ENCODE measurements around the gene C19orf38. TPM values are rescaled to one million over a fixed set of nuclear protein-coding genes. Genes with fewer than 3 reads are reported as not detected.

Gene C19orf38
- total RNA-seq, 1 experiment from 2014 or later = not detected

DNA sequence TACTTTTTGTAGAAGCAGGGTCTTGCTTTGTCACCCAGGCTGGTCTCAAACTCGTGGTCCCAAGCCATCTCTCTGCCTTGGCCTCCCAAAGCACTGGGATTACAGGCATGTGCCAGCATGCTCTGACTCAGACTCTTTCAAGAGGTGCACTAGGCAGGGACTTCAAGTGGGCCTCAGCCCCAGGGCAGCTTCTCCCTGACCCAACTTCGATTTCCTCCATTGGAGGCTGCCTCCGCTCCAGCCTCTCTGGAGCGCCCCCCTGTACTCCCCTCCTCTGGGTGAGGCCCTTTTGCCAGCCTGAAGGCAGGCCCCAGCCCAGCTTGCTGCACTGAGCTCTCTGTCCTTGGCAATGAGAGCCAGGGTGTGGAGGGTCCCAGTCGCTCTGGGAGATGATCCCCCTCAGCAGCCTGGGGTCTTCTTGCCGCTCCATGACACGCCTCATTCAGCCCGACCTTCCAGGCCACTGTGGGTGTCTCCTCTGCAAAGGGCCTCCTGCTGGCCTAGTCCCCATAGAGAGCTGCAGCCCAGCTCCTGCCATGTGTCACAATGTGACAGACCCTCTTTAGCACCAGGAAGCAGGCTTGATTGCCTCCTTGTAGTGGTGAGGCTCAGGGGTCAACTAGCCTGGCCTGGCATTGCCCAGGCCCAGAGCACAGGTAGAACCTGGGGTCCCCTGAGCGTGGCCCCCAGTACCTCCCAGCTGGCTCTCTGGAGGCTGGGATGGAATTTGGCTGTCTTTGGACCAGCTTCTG, 39.6 kb downstream of the C19orf38 start:
- POLR2A ChIA-PET = interaction anchor here (0.8 to 2.5 kb wide), 4 partner anchors 9 to 25 kb away, joined by 4 to 12 read pairs (median 8); partner anchors contain the start of gene CARM1
- peaks cover 57% of the 10 kb centered on the region for H3K4me1 Mint-ChIP-seq
- DNase-seq (ENCODE audit: low spot score) (no peak), ATAC-seq (no peak)
- CTCF ChIA-PET = interaction anchor here (0.9 to 3.1 kb wide), 13 partner anchors 8 to 256 kb away, joined by 3 to 62 read pairs (median 7); partner anchors contain the start of genes CARM1, DNM2 and TMED1
- peak overlapping the region; percentile 94 for H3K27ac Mint-ChIP-seq
- H3K9me3 Mint-ChIP-seq = no peaks in the 10 kb centered on the region
- H3K4me3 Mint-ChIP-seq = peak overlapping the region; percentile 40
- H3K27me3 Mint-ChIP-seq (ENCODE audit: low read depth) = no peaks in the 10 kb centered on the region
- H3K36me3 Mint-ChIP-seq = no peaks in the 10 kb centered on the region
- TF ChIP-seq IRF2 (CRISPR knock-in tag; IDR thresholded peaks at IDR 0.05; ENCODE audit: borderline replicate concordance, low read depth) = no peak
- no peak for TF ChIP-seq NFE2L1 (CRISPR knock-in tag; IDR thresholded peaks at IDR 0.05)
- TF ChIP-seq, protein P1, sequence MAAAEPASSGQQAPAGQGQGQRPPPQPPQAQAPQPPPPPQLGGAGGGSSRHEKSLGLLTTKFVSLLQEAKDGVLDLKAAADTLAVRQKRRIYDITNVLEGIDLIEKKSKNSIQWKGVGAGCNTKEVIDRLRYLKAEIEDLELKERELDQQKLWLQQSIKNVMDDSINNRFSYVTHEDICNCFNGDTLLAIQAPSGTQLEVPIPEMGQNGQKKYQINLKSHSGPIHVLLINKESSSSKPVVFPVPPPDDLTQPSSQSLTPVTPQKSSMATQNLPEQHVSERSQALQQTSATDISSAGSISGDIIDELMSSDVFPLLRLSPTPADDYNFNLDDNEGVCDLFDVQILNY (CRISPR knock-in tag; IDR thresholded peaks at IDR 0.05) = no peak
- TF ChIP-seq GRHL2 (CRISPR knock-in tag; IDR thresholded peaks at IDR 0.05; ENCODE audit: insufficient replicate concordance, severe bottlenecking) = no peak
- no peak for TF ChIP-seq CDX4 (CRISPR knock-in tag; IDR thresholded peaks at IDR 0.05; ENCODE audit: borderline replicate concordance)
- no peak for TF ChIP-seq ZNF219 (CRISPR knock-in tag; IDR thresholded peaks at IDR 0.05; ENCODE audit: borderline replicate concordance)
- TF ChIP-seq, protein P2, sequence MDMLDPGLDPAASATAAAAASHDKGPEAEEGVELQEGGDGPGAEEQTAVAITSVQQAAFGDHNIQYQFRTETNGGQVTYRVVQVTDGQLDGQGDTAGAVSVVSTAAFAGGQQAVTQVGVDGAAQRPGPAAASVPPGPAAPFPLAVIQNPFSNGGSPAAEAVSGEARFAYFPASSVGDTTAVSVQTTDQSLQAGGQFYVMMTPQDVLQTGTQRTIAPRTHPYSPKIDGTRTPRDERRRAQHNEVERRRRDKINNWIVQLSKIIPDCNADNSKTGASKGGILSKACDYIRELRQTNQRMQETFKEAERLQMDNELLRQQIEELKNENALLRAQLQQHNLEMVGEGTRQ (CRISPR knock-in tag; IDR thresholded peaks at IDR 0.05) = no peak
- TF ChIP-seq ZNF281 (CRISPR knock-in tag; IDR thresholded peaks at IDR 0.05) = no peak
- TF ChIP-seq, protein P3, sequence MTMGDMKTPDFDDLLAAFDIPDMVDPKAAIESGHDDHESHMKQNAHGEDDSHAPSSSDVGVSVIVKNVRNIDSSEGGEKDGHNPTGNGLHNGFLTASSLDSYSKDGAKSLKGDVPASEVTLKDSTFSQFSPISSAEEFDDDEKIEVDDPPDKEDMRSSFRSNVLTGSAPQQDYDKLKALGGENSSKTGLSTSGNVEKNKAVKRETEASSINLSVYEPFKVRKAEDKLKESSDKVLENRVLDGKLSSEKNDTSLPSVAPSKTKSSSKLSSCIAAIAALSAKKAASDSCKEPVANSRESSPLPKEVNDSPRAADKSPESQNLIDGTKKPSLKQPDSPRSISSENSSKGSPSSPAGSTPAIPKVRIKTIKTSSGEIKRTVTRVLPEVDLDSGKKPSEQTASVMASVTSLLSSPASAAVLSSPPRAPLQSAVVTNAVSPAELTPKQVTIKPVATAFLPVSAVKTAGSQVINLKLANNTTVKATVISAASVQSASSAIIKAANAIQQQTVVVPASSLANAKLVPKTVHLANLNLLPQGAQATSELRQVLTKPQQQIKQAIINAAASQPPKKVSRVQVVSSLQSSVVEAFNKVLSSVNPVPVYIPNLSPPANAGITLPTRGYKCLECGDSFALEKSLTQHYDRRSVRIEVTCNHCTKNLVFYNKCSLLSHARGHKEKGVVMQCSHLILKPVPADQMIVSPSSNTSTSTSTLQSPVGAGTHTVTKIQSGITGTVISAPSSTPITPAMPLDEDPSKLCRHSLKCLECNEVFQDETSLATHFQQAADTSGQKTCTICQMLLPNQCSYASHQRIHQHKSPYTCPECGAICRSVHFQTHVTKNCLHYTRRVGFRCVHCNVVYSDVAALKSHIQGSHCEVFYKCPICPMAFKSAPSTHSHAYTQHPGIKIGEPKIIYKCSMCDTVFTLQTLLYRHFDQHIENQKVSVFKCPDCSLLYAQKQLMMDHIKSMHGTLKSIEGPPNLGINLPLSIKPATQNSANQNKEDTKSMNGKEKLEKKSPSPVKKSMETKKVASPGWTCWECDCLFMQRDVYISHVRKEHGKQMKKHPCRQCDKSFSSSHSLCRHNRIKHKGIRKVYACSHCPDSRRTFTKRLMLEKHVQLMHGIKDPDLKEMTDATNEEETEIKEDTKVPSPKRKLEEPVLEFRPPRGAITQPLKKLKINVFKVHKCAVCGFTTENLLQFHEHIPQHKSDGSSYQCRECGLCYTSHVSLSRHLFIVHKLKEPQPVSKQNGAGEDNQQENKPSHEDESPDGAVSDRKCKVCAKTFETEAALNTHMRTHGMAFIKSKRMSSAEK (CRISPR knock-in tag; IDR thresholded peaks at IDR 0.05; ENCODE audit: borderline replicate concordance) = no peak
- TF ChIP-seq, protein P4, sequence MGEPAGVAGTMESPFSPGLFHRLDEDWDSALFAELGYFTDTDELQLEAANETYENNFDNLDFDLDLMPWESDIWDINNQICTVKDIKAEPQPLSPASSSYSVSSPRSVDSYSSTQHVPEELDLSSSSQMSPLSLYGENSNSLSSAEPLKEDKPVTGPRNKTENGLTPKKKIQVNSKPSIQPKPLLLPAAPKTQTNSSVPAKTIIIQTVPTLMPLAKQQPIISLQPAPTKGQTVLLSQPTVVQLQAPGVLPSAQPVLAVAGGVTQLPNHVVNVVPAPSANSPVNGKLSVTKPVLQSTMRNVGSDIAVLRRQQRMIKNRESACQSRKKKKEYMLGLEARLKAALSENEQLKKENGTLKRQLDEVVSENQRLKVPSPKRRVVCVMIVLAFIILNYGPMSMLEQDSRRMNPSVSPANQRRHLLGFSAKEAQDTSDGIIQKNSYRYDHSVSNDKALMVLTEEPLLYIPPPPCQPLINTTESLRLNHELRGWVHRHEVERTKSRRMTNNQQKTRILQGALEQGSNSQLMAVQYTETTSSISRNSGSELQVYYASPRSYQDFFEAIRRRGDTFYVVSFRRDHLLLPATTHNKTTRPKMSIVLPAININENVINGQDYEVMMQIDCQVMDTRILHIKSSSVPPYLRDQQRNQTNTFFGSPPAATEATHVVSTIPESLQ (CRISPR knock-in tag; IDR thresholded peaks at IDR 0.05) = no peak
- TF ChIP-seq, protein P5, sequence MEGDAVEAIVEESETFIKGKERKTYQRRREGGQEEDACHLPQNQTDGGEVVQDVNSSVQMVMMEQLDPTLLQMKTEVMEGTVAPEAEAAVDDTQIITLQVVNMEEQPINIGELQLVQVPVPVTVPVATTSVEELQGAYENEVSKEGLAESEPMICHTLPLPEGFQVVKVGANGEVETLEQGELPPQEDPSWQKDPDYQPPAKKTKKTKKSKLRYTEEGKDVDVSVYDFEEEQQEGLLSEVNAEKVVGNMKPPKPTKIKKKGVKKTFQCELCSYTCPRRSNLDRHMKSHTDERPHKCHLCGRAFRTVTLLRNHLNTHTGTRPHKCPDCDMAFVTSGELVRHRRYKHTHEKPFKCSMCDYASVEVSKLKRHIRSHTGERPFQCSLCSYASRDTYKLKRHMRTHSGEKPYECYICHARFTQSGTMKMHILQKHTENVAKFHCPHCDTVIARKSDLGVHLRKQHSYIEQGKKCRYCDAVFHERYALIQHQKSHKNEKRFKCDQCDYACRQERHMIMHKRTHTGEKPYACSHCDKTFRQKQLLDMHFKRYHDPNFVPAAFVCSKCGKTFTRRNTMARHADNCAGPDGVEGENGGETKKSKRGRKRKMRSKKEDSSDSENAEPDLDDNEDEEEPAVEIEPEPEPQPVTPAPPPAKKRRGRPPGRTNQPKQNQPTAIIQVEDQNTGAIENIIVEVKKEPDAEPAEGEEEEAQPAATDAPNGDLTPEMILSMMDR (IDR thresholded peaks at IDR 0.05) = no peak
- TF ChIP-seq ZNF396 (CRISPR knock-in tag; IDR thresholded peaks at IDR 0.05; ENCODE audit: borderline replicate concordance) = no peak
- TF ChIP-seq RELA (CRISPR knock-in tag; IDR thresholded peaks at IDR 0.05; ENCODE audit: borderline replicate concordance) = no peak
- TF ChIP-seq ZNF416 (CRISPR knock-in tag; IDR thresholded peaks at IDR 0.05) = no peak
- TF ChIP-seq SMAD4 (CRISPR knock-in tag; IDR thresholded peaks at IDR 0.05) = no peak
- no peak for TF ChIP-seq PRRX2 (CRISPR knock-in tag; IDR thresholded peaks at IDR 0.05)
- TF ChIP-seq ZBTB43 (CRISPR knock-in tag; IDR thresholded peaks at IDR 0.05) = no peak

Measured in WTC11 (cell line).